Left hindlimb (tissue), 1 donor: ENCODE data around the gene SH3BP5L.
A peak's percentile ranks its signal among the peaks of the same experiment; 100 is the strongest.
"Not testable (repeated sequence)": the region's sequence is repeated elsewhere in the genome, so short reads cannot be mapped to it uniquely, and the experiment has no call there.

ENCODE experiments used
- DNase-seq: peaks from one replicate; pipeline ENCODE4 v3.0.0-alpha.2; 2018

SH3BP5L gene

GRCh38 chr1:248850536-248851251 lies 25.0 kb upstream of the SH3BP5L start:
- DNase-seq, result no peak

- DNase-seq, result no peak
Measured at GRCh38 chr1:248850124-248850523, 24.4 kb upstream of the SH3BP5L start.

DNA sequence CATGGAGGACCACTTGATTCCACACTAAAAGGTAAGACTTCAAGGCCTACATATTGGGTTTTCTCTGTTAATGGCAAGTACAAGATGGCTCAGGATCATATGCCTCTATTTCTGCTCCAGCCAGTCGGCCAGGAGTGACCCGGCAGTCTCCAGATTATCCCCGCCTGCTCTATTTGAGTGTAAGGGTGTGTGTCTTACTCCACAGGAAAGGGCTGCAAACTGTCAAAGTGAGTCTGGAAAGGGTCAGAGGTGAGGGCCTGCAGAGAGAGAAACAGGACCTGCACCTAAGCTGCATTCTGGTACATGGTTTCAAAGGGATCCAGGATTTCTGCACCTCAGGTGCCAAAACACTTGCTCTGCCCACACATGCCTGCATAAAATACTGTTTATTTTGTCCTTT lies 23.9 kb upstream of the SH3BP5L start:
- no peak for DNase-seq

DNA sequence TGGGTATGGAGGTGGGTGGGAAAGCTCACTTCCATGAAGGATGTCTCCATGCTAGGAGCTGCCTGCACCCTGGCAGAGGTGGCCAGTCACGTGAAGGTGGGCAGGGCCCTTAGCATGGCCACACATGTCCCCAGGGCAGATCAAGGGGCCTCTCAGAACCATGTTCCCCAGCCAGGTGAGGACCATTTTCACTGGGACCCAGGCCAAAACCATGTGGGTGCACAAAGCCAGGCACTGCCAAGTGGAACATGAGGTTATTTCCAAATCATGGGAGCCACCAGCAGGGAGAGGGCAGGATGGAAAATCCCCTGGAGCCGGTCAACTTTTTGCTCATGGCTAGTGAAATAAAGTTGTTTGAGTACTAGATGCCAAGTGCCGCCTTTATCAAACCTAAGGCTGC lies 23.4 kb upstream of the SH3BP5L start:
- no peak for DNase-seq

DNA sequence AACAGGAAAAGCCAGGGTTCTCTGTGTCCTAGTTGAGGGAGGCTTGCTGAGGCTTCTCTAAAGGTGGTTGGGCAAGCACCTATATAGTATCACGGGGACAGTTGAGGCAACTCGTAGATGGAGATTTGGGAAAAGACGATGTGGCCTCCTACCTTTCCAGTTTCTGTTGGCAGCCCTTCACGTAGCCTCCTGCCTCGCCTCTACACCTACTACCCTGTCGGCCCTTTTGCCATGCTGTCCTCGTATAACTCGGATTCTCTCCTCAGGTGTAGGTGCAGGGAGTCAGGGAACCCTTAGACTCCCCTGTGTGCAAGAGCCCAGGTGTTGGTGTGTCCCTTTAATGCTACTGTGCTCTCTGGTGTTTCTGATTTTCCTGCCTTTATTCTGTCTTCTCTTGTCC lies 22.9 kb upstream of the SH3BP5L start:
- DNase-seq, result no peak

DNA sequence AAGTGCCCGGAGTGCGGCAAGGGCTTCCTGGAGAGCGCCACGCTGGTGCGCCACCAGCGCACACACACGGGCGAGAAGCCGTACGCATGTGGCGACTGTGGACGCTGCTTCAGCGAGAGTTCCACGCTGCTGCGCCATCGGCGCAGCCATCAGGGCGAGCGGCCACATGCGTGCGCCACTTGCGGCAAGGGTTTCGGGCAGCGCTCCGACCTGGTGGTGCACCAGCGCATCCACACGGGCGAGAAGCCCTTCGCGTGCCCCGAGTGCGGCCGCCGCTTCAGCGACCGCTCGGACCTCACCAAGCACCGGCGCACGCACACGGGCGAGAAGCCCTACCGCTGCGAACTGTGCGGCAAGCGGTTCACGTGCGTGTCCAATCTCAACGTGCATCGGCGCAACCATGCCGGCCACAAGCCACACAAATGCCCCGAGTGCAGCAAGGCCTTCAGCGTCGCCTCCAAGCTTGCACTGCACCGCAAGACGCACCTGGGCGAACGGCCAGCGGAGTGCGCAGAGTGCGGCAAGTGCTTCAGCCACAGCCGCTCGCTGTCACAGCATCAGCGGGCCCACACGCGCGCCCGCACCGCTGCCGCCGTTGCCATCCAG lies 22.3 kb upstream of the SH3BP5L start:
- DNase-seq, result no peak

DNA sequence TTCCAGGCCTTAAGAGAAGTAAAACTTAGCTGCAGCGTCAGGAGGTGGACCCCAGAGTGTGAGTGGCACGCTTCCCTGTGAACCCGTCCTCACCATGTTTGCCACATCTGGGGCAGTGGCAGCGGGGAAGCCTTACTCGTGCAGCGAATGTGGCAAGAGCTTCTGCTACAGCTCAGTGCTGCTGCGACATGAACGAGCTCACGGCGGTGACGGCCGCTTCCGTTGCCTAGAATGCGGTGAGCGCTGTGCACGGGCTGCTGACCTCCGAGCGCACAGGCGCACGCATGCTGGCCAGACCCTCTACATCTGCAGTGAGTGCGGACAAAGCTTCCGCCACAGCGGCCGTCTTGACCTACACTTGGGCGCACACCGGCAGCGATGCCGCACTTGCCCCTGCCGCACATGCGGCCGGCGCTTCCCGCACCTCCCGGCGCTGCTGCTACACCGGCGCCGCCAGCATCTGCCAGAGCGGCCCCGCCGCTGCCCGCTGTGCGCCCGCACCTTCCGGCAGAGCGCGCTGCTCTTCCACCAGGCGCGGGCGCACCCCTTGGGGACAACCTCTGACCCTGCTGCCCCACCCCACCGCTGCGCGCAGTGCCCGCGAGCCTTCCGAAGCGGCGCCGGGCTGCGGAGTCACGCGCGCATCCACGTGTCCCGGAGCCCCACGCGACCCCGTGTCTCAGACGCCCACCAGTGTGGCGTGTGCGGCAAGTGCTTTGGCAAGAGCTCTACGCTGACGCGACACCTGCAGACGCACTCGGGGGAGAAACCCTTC lies 21.7 kb upstream of the SH3BP5L start:
- no peak for DNase-seq

- DNase-seq, result no peak
Measured at GRCh38 chr1:248844526-248844925, 18.8 kb upstream of the SH3BP5L start.

DNA sequence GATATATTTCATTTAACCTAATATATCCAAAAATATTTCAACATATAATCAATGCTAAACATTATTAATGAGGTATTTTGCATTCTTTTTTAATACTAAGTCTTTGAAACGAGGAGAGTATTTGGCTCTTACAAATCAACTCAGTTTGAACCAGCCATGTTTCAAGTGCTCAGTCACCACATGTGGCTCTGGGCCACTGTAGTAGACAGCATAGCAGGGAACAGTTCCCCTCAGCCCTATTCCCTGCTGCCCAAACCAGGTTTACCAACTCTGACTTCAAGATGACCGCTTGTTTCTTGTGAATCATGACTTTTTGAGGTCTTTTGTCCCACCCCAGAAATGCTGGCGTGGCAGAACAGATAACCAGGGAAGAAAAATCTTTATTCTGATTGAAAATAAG lies 18.0 kb upstream of the SH3BP5L start:
- DNase-seq, result no peak

- DNase-seq, result no peak
Measured at GRCh38 chr1:248842781-248843331, 17.1 kb upstream of the SH3BP5L start.

DNA sequence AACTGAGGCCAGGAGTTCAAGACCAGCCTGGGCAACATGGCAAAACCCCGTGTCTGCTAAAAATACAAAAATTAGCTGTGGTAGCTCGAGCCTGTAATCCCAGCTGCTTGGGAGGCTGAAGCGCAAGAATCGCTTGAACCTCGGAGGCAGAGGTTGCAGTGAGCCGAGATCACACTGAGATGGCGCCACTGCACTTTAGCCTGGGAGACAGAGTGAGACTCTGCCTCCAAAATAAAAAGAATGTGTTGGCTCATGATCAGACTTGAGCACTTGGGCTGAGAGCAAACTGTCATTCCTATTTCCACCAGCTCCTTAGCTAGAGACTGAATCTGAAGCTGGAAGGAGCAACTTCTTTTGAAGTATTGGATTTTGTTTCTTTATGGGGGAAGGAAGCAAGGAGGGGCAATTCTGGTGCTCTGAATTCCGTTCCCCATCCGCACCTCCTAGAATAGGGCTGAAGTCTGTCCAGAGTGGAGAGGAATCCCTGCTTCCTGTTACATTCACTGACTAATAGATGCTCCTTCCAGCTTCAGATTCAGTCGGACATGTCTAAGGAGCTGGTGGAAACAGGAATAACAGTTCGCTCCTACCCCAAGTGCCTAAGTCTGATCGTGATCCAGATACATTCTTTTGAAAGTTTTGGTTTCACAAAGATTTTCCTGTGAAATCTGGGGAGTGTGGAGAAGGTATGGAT lies 16.1 kb upstream of the SH3BP5L start:
- no peak for DNase-seq

- no peak for DNase-seq
Measured at GRCh38 chr1:248840946-248841345, 15.2 kb upstream of the SH3BP5L start.

DNA sequence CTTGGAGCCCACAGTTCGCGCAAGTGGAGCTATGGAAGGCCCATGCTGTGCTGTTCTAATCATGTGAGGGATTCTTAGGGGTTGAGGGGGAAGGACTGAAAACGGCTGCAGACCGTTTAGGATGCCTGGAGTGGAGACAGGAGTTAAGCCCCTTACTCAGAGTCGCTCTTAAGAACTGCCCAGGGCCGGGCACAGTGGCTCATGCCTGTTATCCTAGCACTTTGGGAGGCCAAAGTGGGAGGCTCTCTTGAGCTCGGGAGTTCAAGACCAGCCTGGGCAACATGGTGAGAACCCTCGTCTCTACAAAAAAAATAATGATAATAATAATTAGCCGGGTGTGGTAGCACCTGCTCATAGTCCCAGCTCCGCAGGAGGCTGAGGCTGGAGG lies 13.4 kb upstream of the SH3BP5L start:
- DNase-seq, result no peak

DNA sequence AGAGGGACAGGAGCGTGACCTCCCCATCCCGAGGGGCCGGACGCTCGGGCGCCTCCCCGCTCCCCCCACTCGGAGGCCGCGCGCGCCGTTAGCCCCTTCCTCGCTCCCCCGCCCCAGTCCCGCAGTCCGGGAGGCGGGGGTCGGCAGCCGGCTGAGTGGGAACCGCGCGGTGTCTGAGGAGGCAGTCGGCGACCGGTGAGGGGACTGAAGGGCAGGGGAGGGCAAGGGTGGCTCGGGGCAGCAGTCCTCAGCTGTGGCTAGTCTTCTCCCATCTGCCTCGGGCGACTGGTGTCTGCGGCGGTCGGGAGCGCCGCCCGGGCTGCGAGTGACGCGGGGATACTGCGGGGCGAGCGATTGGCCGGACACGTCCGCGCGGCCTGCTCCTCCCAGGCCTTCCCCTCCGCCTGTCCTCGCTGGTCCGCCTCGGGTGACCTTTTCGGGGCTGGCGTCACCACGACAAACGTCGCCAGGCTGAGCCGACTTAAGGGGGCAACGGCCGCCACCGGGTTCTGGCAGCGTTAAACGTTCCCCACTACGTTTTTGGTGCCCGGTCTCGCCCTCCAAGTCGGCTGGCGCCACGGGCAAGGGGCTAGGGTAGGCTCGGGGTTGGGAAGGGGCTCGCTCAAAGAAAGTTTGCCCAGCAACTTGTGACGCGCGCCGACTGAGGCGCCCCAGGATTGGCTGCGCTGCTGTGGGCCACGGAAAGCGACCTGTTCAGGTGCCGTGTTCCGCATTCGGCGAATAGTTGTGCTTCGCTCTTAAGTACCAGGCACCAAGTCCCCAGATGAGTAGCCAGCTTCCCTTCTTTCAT lies 12.8 kb upstream of the SH3BP5L start:
- DNase-seq, result peak; percentile 92

DNA sequence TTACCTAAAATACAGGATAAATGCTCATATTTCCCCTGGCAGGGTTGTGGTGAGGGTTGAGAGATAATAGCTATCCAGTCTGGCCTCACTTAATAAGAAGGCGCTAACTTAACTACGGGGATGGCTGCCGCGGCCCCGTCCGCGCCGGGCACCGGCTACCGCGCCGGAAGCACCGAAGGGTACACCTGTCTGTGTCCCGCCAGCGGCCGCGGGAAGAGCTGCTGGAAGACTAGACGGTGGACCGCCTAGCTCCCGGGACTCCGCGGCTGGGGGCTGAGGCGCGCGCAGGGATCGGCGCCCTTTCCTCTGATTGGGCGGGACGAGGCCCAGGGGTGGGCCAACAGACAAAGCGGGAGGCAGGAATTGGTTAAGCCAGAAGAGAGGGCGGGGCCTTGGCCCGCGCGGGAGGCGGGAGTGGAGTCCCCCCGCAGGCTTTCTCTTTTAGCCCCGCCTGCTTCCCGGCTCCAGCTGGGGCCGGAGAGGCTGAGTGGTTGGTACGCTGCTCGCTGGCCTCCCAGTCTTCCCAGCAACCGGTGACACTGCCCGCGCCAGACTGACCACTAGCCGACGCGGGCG lies 12.2 kb upstream of the SH3BP5L start, which contains the start of gene ZNF672:
Gene ZNF672 (plus strand): TSS at position 444 of the 576 bp plus-strand sequence. CDS start 9,051 bp downstream, outside the sequence.
- peak; percentile 99 for DNase-seq

GRCh38 chr1:248837045-248837780 lies 11.5 kb upstream of the SH3BP5L start:
- no peak for DNase-seq

GRCh38 chr1:248834343-248834940 lies 8.7 kb upstream of the SH3BP5L start:
- no peak for DNase-seq

GRCh38 chr1:248831842-248832241 lies 6.1 kb upstream of the SH3BP5L start:
- no peak for DNase-seq

DNA sequence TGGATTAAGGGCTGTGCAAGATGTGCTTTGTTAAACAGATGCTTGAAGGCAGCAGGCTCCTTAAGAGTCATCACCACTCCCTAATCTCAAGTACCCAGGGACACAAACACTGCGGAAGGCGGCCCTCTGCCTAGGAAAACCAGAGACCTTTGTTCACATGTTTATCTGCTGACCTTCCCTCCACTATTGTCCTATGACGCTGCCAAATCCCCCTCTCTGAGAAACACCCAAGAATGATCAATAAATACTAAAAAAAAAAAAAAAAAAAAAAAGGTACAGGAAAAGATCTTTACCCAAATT lies 5.0 kb upstream of the SH3BP5L start:
- not testable (repeated sequence) for DNase-seq

DNA sequence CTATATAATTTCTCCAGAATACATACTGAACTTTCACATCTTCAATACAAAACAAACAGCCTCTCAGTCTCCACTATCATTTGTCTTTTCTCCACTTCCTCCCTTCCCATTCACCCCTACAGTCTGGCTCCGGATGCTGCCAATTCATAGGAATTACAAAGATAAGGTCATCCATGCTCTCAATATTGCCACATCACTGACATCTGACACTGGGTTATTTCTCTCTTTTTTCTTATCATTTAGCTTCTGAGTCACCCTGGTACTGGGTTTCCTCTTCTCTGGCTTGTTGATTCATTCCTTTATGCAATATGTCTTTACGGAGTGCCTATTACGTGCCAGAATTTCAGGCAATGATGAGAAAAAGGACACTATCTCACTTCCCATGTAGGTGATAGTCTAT lies 3.1 kb upstream of the SH3BP5L start:
- DNase-seq, result no peak

GRCh38 chr1:248825573-248825908 lies 174 bp downstream of the SH3BP5L start:
- no peak for DNase-seq
